T-helper 1 cell treated with Interleukin-12 subunit alpha and Interleukin-12 subunit beta and Interleukin-4 antibody, amounts not matched to agents 30 ng/mL and 1 ng/mL, for 36 hours (primary cell): Measurements from ENCODE around the gene VWDE. TPM values are rescaled to one million over a fixed set of nuclear protein-coding genes. Genes with fewer than 3 reads are reported as not detected.

Experiments
- intact Hi-C: fragments of 100-400 bp; cut with micrococcal nuclease; formaldehyde crosslinking; loops from one replicate; pipeline ENCODE4 v1.15.1; 2024
- total RNA-seq: library from RNA; stranded (reverse); gene quantifications from 2 replicates; pipeline ENCODE4 v1.2.3, GENCODE V29; 2022

The VWDE gene
- total RNA-seq, 1 donor from 2014 or later: 4.4 TPM

DNA sequence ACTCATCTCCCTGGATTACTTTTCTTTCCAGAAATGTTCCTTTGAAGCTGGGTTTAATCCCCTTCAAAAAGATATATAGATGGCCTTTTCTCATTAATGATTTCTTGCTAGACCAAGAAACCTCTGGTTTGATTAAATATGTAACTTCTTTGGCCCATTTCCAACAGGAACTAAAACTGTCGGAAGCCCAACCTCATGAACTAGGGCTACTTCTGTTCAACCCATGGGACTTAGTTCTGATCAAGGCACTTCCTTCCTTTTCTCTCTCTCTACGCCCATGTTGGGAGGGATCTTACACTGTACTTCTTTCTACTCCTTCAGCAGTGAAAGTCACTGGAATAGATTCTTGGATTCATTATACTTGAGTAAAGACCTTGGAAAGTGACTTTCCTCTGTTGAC is 109.0 kb downstream of the VWDE start:
- intact Hi-C loops: no loop called here

- intact Hi-C loops: loop anchor here (1.0 kb wide), 3 partner anchors 81 to 225 kb away; partner anchors contain the start of genes TMEM106B and VWDE
Observed at GRCh38 chr7:12291870-12292269, 111.8 kb downstream of the VWDE start.

- intact Hi-C loops: no loop called here
Observed at GRCh38 chr7:12290761-12291160, 112.9 kb downstream of the VWDE start.

- intact Hi-C loops: no loop called here
Observed at GRCh38 chr7:12289996-12290395, 113.7 kb downstream of the VWDE start.

GRCh38 chr7:12287901-12288300 is 115.8 kb downstream of the VWDE start:
- intact Hi-C loops: no loop called here

GRCh38 chr7:12281038-12281437 is 122.6 kb downstream of the VWDE start:
- intact Hi-C loops: no loop called here

Other genes with a start within 250 kb of the VWDE start
- gene TMEM106B, start 192.6 kb downstream of the VWDE start, total RNA-seq: 31.5 and 32.4 TPM in 2 replicates
- gene SCIN, start 166.9 kb upstream of the VWDE start, total RNA-seq: 0.02 TPM in 1 of 2 replicates, not detected in the other